WI38 (cell line): ENCODE measurements around the gene WNT7A.

Experiments
- H3K4me3 ChIP-seq: 2 replicates; pipeline ENCODE4 v1.5.1; 2011; ENCODE audit warnings: low read depth, mild to moderate bottlenecking, control low read depth, low read length
- CTCF ChIP-seq: IDR thresholded peaks from 2 replicates; pipeline ENCODE4 v1.5.1; 2012; ENCODE audit warnings: low read depth, mild to moderate bottlenecking, control low read depth, low read length

The WNT7A gene

GRCh38 chr3:13769422-13769821, 110.4 kb downstream of the WNT7A start:
- H3K4me3 ChIP-seq, result no peak overlapping the region
- no peak for TF ChIP-seq CTCF

DNA sequence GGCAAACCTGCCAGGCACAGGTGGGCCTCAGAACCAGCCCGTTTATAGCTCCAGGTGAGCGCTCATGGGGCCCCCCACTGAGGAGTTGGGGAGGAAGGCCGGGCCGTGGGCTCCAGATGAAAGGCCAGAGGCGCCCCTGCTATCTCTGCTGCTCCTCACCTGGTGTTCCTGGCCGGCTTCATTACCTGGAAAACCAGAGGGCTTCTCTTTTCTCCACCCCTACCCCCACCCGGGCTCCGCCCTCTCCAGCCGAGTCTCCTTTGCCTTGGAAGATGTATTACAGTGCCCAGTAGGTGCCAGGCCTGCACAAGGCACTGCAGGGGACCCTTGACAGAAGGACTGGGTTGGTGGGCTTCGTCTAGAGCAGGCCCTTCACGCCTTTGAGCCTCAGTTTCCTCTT, 111.4 kb downstream of the WNT7A start:
- TF ChIP-seq CTCF, result no peak
- H3K4me3 ChIP-seq, result no peak overlapping the region

DNA sequence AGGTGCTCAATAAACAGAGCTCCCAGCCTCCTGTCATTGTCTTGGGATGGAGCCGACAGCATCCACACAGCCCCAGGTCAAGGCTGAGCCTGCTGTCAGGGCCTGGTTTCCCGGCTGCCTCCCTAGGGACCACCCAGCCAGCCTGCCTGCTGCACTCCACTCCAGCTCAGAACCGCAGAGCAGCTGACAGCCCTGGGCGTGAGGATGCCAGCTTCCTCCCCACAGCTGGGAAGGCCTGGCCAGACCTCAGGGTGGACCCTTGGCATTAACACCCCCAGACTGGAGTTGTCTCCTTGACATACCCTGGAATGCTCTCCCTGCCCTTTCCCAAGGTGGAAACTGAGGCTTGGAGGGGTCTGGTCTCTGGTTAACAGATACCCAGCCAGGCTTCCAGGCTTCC, 112.0 kb downstream of the WNT7A start:
- TF ChIP-seq CTCF, result no peak
- no peak overlapping the region for H3K4me3 ChIP-seq

DNA sequence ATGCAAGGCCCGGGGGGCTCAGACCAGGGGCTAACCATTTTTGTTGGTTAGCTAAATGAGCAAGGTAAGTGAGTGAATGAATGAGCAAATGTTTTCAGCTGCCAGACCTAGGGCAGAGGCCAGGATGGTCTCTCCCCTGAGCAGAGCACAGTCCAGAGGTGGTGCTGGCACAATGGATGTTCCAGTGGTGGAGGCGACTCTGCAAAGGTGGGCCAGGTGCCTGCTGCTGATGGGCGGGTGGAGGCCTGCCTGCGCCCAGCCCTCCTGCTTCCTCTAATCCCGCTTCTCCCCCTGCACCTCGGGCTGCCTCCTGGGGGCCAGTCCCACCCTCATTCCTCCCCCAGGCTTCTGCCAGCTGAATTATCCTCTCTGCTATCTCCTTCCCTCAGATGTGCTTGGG, 112.8 kb downstream of the WNT7A start:
- H3K4me3 ChIP-seq, result no peak overlapping the region
- TF ChIP-seq CTCF, result no peak
